ENCODE results near the gene TMED6.

Gene TMED6

GRCh38 chr16:69373019-69373418, 21.4 kb upstream of the TMED6 start:
- no peak overlapping the region for H3K4me3 ChIP-seq (ENCODE audit: low read length)
- TF ChIP-seq CTCF (conservative IDR thresholded peaks at IDR 0.05; ENCODE audit: low read depth, low read length), result no peak
- DNase-seq (ENCODE audit: low read depth), result no peak

GRCh38 chr16:69371564-69371963, 20.0 kb upstream of the TMED6 start:
- DNase-seq (ENCODE audit: low read depth), result no peak
- no peak overlapping the region for H3K4me3 ChIP-seq (ENCODE audit: low read length)
- no peak for TF ChIP-seq CTCF (conservative IDR thresholded peaks at IDR 0.05; ENCODE audit: low read depth, low read length)

- no peak for DNase-seq (ENCODE audit: low read depth)
- no peak for TF ChIP-seq CTCF (conservative IDR thresholded peaks at IDR 0.05; ENCODE audit: low read depth, low read length)
Observed at GRCh38 chr16:69368866-69369265, 17.3 kb upstream of the TMED6 start.

GRCh38 chr16:69367980-69368379, 16.4 kb upstream of the TMED6 start:
- DNase-seq (ENCODE audit: low read depth), result no peak
- no peak for TF ChIP-seq CTCF (conservative IDR thresholded peaks at IDR 0.05; ENCODE audit: low read depth, low read length)
- H3K4me3 ChIP-seq (ENCODE audit: low read length), result no peak overlapping the region

More at GRCh38 chr16:69368866-69369265, 17.3 kb upstream of the TMED6 start:
- no peak overlapping the region for H3K4me3 ChIP-seq (ENCODE audit: low read length)

GRCh38 chr16:69366431-69366830, 14.8 kb upstream of the TMED6 start:
- H3K4me3 ChIP-seq (ENCODE audit: low read length), result no peak overlapping the region
- no peak for DNase-seq (ENCODE audit: low read depth)
- TF ChIP-seq CTCF (conservative IDR thresholded peaks at IDR 0.05; ENCODE audit: low read depth, low read length), result no peak

- H3K4me3 ChIP-seq (ENCODE audit: low read length), result no peak overlapping the region
- DNase-seq (ENCODE audit: low read depth), result no peak
- no peak for TF ChIP-seq CTCF (conservative IDR thresholded peaks at IDR 0.05; ENCODE audit: low read depth, low read length)
Observed at GRCh38 chr16:69365901-69366300, 14.3 kb upstream of the TMED6 start.

- no peak overlapping the region for H3K4me3 ChIP-seq (ENCODE audit: low read length)
- TF ChIP-seq CTCF (conservative IDR thresholded peaks at IDR 0.05; ENCODE audit: low read depth, low read length), result no peak
- no peak for DNase-seq (ENCODE audit: low read depth)
Observed at GRCh38 chr16:69364088-69364487, 12.5 kb upstream of the TMED6 start.

Measured in retinal pigment epithelial cell (primary cell).